Measurements from ENCODE around the gene ACTC1.

The ACTC1 gene

DNA sequence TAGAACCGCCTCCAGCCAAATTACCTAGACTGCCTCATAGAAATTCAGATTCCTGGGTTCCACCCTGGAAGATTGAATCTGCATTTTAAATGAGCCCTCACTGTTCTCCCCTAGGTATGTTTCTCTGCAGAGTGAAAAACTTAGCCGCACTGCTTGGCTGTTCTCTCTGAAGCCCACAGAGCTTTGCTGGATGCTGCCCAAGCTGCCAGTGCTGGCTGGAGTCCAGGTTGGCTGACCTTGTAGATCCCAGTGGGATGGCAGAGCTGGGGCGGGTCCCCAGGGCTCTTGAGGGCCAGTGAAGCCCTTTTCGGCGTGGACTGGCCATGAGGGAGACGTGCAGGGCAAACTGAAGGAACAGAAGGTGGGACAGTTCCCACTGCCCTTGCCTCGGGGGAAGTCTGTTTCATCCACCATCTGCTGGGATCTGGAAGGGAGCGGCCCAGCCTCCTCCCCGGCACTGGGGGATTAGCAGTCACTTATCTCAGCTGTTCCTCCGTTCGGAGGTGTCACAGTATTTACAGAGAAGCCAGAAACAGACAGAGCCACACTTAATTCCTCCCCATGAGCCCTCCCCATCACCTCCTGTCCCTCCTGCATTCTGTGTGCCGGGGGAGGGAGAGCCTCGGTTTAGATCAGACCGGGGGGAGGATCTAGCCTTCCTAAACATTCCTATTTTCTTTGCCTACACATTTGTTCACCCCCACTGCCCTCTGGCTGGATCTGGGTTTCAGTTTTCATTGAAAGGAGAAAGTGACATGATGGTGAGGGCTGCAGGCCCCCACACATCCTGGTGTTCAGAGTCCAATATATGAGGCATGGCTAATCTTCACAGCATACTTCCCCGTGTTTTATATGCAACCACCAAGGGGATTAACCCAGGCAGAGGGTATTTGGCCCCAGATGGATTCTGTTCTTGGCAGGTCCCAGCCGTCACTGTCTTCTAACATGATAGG lies 4.1 kb upstream of the ACTC1 start:
- peak; percentile 22 for DNase-seq

DNA sequence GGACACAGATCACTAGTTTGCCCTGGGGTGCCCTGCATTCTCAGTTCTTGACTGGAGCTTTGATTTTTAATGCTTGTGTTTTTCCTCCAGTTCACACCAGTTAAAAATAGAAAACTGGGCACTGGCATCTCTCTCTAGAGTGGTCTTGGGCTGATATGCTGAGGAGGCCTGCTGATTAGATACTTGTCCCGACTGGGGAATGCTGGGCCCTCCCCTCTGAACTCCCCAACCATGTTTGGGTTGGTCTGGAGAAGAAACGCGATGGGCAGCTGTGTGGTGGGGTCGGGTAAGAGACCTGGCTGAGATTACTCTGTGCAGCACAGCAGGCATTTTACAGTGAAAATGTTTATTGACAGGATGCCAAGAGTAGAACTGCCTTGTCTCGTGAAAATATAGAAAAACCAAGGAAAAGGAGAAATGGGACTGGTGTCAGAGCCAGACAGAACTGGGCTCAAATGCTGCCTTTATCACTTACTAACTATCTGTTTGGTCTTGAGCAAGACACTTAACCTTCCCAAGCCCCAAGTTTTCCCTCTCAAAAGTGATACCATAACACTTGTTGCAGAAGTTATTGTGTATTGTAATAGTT lies 1.6 kb upstream of the ACTC1 start:
- no peak for DNase-seq

DNA sequence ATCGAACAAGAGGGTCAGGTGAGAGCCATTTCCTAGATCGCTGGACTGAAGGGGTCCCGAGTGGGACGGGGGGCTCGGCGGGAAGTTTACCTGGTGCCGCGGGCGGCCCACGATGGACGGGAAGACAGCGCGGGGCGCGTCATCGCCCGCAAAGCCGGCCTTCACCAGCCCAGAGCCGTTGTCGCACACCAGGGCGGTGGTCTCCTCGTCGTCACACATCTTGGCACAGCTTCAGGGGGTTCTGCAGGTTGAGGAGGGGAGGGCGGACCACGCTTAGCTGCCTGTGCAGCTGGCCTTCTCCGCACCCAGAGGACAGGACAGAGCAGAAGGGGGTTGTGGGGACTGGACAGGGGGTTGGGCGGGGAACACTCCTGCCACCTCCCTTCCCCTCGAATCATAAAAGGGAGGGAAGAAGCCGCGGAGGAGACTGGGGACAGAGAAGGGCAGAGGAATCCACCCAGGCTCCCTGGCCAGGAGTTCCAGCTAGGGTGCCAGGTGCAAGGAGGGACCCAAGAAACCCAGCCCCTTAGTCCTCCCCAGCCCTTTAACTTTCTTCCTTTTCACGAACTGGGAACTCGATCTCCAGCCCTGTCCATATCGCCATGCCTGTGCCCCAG lies 651 bp downstream of the ACTC1 start:
- DNase-seq = no peak

DNA sequence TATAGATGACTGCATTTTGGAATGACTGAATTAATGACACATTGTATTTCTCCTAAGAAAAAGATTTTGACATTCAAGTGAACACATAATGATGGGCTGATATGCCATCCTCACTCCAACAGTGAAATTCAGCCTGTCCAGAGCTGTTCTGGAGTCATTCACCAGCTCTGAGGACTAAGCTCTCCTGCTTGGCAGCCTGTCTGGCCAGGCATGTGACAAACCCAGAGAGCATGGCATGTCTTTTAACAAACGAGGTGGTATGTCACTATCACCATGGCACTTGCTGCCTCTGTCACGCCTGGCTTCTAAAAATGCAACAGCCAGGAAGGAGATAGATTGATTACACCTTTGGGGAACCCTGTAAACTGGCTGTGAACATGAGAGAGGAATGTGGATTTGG lies 1.4 kb downstream of the ACTC1 start:
- no peak for DNase-seq

DNA sequence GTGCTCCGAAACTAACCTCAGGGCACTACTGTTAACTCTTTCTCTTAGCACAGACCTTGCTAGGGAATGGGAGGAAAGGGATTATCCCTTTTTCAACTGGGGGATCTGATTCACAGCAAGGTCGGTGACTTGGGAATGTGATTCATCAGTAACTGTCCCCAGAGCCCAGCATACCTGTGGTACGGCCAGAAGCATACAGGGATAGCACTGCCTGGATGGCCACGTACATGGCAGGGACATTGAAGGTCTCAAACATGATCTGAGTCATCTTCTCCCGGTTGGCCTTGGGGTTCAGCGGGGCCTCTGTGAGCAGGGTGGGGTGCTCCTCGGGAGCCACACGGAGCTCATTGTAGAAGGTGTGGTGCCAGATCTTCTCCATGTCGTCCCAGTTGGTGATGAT lies 2.3 kb downstream of the ACTC1 start:
- no peak for DNase-seq

DNA sequence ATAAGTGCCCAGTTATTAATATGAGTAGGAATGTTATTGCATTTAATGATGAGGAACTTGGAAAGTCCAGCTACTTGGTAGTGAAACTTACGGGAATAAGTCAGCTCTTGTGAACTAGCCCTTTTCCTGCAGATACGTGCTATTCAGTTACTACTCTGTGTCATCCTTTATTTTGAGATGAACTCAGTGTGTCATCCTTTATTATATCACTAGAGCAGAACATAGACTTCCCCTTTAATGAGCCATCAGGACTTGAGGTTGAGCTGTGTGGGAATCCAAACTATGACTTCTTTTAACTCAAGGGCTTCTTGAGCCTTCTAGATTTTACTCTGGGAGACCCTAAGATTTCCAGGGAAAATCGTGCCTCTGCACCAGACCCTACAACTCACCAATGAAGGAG lies 3.6 kb downstream of the ACTC1 start:
- DNase-seq = no peak

DNA sequence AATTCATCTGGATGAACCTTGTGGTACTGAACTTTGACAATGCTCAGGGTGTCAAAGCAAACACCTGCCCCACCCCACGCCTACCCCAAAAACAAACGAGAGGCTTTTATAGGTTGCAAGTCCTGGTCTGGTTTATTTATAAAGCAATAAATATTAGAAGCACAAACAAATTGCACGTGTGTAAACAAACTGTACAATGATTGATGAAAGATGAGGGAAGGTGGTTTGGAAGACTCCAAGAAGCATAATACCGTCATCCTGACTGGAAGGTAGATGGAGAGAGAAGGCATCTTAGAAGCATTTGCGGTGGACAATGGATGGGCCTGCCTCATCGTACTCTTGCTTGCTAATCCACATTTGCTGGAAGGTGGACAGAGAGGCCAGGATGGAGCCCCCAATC lies 5.2 kb downstream of the ACTC1 start:
- no peak for DNase-seq

DNA sequence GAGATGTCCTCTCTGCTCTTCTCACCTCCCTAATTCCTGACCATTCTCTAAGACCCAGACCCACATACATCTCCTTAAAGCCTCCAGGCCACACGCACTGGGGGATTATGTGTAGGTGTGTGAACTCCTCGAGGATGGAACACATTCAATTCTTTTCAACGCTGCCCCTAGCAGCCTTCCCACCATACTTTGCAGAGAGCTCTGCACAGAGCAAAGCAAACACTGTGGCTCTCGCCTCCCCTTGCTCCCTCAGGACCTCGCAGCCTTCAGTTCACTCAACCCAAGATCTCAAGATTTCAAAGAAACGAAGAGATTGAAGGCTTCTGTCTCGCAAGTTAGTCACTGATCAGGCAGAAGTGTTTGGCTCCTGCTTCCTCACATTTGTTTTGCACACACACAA lies 6.0 kb downstream of the ACTC1 start:
- DNase-seq = no peak

DNA sequence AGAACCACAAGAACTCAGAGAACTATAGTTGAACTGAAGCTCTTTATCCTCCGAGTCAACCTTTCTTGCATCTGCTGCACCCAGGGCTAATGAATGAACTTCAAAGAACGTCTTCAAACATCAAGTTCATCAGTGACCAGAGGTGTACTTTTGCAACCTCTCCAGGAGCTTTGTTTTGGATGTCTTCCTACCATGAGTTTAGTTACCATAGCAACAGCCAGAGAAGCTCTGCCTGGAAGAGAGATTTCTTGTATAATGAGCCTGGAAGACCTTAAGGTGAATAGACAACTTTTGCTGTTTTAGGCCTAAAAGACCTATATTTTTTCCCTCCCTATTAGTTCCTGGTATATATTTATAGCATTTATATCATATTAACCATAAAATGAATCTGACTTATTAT lies 9.1 kb downstream of the ACTC1 start:
- DNase-seq = no peak

DNA sequence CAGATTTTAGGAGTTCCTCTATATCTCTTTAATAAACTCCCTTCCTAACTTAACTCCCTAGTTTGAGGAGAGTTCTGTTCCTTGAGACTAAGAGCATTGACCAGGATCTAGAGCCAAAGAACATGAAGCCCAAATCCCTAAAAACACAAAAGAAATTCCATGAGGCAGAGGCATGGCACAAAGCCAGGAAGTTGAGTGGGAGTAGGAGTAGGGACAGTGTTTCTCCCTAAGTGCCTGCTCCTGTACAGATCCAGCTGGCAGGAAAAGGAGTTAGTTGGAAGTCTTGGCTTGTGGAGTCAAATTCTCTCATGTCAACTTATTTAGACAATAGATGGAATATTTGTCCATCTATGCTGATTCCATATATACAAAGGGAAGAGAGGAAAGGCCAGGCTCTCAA lies 11.4 kb downstream of the ACTC1 start:
- DNase-seq = no peak

DNA sequence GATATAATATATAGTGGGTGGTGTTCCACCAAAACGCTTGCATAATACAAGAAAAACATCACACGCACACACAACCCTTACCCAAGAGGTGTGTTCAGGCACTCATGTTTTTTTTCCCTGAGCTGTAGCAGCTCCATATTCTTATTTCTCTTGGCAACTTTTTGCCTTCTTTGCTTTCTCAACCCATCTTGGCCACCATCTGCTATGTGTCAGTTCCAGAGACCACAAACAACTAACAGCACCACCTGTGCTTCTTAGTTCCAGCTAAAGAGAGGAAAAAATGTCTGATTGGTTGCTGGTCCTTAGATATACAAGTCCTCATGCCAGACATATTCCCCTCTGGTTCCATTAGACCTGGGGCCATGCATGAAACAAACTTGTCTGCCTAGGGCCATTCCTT lies 11.9 kb downstream of the ACTC1 start:
- DNase-seq = no peak

DNA sequence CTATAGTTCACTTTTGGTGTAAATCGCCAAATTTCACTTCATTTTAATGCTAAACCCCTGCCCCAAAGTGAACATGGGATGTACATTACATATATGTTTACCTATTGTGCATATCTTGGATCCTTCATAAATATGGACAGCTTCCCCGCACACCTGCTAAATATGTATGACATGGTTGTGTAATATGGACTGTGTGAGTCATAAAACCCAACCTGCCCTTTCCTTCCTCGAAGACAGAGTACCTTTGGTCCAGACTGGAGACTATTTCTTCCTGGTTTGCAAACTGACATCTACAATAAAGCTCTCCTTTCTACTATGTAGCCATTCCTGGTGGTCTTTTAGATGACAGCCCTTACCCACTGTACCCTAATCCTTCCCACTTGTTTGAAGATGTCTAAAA lies 12.4 kb downstream of the ACTC1 start:
- DNase-seq = no peak

DNA sequence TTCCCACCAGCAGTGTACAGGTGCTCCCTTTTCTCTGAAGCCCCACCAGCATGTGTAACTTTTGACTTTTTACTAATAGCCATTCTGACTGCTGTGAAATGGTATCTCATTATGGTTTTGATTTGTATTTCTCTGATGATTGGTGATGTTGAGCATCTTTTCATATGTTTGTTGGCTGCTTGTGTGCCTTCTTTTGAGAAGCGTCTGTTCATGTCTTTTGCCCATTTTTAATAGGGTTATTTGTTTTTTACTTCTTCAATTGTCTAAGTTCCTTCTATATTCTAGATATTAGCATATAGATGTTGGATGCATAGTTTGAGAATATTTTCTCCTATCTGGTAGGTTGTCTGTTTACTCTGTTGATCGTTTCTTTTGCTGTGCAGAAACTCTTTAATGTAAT lies 14.6 kb downstream of the ACTC1 start:
- DNase-seq = no peak

DNA sequence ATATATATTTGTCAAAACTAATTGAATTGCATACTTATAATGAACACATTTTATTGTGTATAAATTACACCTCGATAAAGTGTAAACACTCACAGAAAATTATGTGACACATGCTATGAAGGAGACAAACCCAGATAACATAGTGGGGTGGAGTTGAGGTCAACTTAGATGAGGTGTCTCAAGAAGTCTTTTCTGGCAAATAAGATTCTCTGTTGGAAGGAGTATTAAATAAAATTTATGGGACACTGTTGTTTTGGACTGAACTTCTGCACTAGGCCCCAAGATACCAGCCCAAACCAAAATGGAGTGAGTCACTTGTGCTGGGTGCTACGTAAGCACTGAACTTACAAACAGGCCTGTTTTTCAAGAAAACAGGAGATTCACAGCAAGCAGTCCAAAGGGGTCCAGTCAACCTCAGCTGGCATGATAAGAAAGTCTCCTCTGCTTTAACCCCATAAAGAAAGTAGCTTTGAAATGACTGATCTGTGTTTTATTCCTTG lies 18.7 kb downstream of the ACTC1 start:
- DNase-seq = no peak

DNA sequence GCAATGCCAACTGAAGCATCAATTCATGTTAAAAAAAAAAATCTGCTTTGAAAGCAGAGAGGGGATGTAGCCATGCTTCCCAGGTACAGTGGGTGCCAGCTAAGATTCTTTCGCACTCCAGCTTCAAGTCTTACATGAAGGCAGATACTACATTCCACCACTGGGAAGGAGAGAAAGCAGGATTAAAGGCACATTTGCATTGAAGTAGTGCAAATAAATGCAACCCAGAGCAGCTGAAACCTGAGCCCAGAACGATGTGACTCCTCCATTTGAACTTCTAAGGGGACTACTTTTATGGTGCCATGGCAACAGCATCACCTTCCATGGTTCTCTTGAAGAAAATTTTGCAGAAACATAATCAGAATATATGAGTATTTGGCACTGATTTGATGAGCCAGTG lies 21.4 kb downstream of the ACTC1 start:
- DNase-seq = no peak

DNA sequence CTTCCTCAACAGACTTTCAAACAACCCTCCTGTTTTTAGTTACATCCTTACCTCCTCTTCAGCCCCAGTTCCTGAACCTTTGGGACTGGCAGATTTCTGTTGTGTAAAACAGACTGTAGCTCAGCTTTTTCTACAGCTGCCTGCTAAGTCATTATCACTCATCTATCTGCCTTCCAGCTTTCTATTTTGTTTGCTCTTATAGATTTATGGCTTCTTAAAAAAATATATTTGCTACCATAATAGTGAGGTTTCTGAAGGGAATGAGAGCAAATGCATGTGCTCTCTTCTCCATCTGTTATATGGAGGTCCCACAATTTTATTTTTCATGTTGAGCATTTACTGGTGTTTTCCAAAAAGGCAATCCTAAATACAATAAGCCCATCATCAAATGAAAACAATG lies 22.3 kb downstream of the ACTC1 start:
- no peak for DNase-seq

DNA sequence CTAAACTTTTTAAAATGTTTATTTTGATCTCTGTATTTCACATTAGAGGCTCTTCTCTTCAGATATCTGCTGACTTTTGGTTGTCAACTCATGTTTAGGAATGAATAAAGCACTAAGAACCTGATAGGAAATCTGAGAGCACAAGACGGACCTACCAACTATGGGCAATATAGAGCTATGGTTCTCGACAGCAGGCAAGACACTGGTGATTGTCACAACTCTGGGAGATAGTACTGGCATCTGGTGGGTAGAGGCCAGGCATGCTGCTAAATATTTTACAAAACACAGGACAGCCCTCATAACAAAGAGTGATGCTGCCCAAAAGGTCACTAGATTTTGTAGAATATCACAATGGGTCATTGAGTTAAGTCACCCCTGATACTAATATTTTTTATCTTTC lies 23.0 kb downstream of the ACTC1 start:
- DNase-seq = no peak

DNA sequence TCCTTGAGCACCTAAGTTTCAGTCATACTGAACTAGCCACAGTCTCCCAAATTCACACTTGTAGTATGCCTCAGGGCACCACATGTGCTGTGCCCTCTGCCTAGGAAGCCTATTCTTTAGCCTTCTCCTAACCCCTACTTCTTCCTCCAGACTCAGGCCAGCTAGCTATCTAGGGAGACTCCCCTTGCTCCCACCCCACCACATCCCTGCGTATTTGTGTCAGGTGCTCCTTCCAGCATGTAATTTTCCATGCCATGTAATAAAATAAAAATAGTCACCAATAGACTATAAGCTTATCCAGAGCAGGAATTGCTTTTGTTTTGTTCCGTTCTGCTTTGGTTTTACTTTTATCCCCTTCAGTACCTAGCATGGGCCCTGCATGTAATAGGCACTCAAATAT lies 25.6 kb downstream of the ACTC1 start:
- no peak for DNase-seq

DNA sequence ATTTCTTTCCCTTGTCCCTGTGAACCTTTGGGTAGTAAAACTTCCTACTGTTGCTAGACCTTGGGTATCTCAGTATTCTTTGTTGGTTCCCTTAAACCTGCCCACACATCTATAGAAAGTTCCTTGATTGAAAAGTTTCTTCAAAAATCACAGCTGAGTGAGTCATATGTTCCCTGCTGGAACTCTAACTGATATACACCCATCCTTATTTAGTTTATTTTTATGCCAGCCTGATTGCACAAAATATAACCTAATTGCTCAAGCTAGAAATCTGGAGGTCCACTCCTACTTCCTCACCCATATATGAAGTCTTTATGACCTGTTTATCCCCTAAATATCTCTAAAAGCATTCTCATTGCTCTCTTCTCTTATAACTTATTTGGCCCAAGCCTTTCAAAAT lies 26.8 kb downstream of the ACTC1 start:
- DNase-seq = no peak

DNA sequence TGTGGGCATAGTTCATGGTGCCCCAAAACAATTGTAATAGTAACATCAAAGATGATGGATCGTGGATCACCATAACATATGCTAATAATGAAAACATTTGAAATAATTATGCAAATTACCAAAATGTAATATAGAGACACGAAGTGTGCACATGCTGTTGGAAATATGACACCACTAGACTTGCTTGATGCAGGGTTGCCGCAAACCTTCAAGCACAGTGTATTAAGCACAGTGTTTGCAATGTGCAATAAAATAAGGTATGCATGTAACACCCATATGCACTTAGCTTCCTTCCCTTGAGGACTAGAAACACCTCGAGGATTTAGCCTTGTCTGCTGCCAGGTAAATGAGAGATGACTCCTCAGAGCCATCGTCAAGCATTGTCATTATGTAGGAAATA lies 29.6 kb downstream of the ACTC1 start:
- DNase-seq = no peak

DNA sequence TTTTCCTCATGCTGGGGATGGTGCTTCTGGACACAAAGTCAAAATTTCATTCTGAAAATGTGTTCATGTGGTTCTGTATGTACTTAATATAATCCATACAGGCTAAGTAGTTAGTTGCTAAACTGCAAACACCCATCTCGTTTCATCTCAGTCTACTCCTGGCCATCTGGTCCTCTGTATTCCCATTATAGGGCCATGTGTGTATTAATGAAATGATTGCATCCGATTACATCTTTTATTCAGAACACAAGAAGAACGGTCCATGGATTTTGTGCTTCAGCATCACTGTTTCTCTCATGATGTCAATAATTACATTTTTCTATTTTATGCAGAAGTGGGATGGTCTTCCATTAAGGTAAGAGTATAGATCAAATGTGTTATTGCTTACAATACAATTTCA lies 34.4 kb downstream of the ACTC1 start:
- no peak for DNase-seq

DNA sequence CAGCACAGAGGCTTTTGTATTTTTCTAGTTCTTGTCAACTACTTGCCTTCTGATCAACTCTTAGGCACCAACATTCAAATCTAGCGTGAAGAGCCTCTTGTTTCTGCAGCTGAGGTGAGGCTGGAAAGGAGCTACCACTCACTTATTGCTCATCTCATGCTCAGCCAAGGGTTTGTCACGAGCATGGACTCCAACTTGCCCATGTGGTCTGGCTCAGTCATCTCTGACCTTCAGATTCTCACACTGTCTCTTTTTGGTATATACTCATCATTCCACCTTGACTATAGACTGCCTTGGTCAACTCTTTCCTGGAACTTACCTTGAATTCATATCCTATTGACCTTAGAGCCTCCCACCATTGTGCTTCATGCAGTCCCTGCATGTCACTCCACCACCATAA lies 35.4 kb downstream of the ACTC1 start:
- no peak for DNase-seq

DNA sequence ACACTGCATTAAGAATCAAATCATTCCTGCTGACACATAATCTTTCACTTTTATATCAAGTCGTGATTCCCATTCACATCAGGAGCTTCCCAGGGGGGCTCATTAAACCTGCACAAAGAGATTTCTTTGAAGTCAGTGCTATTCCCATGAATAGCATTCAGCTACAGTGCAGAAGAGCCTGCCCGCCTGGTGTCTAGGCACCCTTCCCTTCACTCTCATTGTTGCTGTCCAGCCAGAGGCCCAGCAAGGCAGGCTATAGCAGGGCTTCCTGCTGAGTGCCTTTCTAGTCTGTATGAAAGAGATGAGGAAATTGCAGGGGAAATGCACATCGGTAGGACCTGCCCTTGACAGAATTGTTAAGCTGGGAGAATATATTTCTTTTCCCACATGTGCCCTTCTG lies 36.0 kb downstream of the ACTC1 start:
- DNase-seq = no peak

DNA sequence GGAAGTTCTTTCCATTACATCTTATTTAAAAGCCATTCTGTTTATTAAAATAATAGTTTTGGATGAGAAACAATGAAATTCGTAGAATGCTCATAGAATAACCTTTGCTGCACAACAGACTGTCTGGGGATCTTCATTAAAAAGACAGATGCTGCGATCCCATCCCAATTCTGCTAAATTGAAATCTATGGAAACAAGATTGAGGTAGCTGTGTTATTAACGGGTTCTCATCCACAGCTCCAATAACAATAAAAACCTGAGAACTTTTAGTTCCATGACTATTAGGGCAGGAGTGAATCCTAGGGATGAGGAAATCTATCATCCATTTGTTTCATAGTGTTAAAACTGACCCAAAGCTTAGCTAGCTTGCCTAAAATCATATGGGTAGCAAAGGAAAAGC lies 38.1 kb downstream of the ACTC1 start:
- no peak for DNase-seq
